GM21367 (cell line): ENCODE data around the gene OR52N5.

Experiments
- ATAC-seq: cut with Tn5 transposase; IDR thresholded peaks from one replicate; pipeline ENCODE4 v1.9.1; 2021; ENCODE audit not compliant: unreplicated experiment

The OR52N5 gene

DNA sequence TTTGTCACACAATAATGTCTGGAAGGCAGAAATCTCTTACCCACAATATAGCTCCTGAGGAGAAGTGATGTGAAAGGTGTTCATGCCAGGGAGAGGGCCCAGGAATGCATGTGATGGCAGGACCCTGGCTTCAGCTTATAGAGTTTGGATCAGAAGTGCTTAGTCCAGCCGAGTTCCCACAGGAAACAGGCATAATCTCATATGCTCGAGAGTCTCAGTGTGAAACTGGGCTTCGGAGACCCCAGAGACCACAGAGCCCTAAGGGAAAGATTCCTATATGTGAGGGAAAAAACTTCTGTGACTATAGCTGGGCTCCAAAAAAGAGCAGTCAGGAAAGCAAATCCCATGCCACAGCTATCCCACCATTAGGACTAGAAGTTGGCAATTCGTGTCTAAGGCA, at the start of gene OR52N5:
TSS of gene OR52N5 (minus strand) at position 101 of the 400 bp plus-strand sequence. CDS start 4,721 bp downstream, outside the sequence.
- no peak for ATAC-seq

DNA sequence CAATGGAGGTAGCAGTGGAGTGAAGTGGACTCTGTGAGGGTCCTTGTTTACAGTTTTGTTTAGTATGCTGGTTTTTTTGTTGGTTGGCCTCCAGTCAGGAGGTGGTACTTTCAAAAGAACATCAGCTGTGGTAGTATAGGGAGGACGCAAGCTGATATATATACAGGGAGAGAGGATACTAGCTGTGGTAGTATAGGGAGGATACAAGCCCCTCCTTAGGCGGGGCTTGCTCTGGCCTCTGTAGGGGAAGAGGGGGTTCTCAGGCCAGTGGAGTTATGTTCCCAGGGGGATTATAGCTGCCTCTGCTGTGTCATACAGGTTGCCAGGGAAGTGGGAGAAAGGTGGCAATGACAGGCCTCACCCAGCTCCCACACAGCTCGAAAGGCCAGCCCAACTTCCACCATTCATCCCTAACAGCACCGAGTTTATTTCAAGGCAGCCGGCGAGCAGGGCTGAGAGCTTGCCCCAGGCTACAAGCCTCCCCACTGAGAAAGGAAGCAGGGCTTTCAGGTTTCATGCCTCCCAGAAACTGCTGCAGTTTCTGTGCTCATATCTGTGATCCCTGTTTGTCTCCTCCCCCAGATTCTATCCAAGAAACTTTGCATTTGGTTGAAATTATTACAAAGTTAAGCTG, 48.2 kb upstream of the OR52N5 start:
- no peak for ATAC-seq

DNA sequence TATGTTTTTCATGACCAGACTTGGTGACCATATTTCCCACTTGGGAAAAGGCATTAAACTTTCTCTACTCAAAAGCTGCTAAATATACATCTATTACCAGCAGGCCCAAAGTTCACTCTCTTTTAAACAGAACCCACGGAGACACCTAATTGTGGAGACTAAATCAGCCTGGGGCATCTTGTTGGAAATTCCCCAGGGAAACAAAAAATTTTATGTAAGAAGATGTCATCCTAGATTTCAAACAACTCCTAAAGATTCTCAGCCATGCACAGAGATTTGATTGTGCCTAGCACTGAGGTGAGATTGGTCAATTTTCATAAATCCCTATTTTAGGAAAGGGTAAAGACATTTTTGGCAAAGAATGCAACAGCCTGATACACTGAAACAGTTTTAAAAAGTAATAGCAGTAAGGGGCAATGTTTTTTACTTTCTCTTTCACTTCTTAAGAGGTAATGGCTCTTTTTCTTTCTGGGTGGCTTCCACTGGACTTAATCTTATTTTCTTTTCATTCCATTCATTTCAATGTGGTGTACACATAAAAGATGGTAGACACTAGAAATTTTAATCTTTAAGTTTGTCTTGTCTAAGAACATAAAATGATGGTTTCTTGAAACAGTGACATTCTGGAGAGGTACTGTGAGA, 35.2 kb upstream of the OR52N5 start:
- ATAC-seq, result peak; percentile 50

DNA sequence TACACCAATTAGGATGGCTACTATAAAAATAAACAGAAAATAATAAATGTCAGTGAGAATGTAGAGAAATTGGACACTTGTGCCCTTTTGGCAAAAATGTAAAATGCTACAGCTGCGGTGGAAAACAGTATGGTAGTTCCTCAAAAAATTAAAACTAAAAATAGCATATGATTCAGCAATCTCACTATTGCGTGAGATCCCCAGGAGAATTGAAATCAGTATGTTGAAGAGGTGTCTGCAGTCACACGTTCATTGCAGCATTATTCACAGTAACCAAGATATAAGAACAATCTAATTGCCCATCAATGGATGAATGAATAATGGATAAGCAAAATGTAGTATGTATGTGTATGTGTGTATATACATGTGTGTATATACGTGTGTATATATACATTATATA, 32.4 kb upstream of the OR52N5 start:
- no peak for ATAC-seq

DNA sequence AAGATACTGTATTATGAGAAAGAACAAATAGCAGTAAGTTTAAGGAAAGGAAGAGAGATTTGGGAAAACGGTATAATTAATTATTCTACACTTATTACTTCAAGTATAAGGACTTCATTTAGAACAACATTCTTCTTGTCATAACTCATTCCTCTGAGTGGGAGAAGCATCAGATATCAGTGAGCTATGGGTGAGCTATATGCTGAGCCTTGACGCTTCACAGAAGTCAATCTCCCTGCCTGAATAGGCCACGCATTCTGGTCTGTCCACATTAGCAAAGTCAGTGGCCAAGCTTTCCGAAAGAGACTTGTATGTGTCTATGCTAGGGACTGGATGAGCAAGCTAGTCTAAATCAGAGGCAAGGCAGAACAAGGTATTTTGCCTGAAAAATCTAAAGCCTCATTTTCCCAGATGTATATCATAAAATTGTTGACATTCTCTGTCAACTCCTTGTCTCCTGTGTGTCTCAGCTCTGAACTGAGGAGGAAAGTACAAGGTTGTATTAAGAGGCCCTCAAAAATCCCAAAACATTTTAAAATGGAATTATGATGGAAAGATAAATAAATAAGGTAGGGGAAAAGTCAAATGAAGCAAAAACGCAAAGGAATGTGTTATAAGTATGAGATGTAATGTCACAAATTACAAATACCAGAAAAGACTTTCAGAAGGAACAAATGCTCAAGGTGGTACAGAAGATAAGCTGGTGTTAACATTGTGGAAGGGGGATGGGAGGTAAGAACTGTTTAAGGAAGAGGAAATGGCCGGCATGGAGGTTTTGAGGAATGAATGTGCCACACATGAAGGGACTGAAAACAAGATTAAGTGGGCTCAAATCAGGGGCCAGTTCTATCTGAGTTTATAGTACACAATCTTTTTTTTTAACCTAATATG, 27.0 kb upstream of the OR52N5 start:
- ATAC-seq, result no peak

DNA sequence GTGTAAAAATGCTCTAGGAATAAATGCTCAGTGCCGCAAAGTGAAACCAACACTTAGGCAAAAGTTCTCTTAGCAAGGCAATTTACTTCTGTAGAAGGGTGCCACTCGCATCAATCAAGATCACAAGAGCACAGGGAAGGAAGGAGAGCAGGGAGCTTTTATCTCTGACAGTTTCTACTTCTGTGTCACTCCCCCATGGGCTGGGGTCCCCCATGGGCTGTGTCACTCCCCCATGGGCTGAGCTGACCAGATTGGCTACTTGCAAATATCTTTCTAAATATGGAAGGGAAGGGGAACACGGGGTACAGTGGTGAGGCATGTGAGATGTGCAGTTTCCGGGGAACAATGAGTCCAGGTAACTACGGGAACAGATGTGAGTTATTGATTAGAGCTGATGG, 26.0 kb upstream of the OR52N5 start:
- ATAC-seq, result peak; percentile 21

DNA sequence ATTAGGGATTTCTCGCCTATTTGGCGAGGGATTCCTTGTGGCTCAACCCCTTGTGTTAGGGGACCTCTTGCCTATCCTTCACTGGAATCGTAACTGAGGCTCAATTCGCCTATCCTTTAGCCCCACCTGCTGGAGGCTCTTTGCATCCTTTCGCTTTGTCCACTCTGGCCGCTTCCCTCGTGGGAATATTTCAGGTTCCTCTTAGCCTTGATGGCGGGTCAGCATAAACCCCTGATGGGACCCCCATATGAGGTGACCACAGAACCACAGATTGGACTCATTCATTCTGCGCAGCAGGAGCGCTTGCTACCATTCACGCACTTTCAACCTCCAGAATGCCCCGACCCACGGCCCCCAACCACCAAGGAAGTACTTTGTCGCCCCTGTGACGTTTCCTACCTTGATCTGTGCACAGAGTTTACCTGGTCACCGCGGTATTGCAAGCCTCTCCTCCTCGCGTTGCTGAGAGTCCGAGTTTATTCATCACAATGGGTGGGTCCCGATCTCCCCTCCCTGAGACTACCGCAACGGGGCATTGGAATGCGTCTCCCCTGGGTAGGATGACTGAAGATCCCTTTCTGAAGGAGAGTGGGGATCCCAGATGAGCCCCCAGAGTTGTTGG, 25.5 kb upstream of the OR52N5 start, which contains the start of gene OR52N2:
TSS of gene OR52N2 (plus strand) at position 425 of the 622 bp plus-strand sequence. CDS start 11,412 bp downstream, outside the sequence.
- peak; percentile 96 for ATAC-seq

DNA sequence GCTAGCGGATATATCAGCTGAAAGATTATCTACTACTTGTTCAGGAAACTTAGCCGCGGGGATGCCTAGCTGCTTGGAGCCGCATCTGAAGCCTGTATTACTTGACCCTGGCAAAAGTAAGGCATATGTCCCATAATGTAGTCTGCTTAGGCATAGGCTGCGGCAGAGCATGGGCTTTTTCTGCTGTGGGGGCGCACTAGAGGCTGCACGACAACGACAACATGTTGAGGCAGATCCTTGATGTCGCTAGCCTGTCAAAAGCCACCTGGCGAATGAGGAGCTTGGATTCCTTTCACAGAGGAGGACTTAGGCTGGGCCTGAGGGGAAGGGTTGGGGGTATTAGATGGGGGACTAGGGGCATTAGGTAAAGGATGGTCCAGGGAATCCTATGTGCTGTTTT, 24.4 kb upstream of the OR52N5 start:
- no peak for ATAC-seq

DNA sequence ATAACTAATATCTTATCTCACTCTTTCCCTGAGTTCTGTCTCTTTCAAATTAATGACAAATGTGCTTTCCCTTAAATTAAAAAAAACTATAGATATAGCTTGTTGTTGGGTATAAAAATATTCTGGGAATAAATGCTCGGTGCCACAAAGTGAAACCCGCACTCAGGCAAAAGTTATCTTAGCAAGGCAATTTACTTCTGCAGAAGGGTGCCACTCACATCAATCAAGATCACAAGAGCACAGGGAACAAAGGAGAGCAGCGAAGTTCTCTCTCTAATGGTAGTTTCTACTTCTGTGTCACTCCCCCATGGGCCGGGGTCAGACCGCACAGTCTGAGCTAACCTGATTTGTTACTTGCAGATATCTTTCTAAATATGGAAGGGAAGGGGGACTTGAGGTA, 20.8 kb upstream of the OR52N5 start:
- no peak for ATAC-seq

DNA sequence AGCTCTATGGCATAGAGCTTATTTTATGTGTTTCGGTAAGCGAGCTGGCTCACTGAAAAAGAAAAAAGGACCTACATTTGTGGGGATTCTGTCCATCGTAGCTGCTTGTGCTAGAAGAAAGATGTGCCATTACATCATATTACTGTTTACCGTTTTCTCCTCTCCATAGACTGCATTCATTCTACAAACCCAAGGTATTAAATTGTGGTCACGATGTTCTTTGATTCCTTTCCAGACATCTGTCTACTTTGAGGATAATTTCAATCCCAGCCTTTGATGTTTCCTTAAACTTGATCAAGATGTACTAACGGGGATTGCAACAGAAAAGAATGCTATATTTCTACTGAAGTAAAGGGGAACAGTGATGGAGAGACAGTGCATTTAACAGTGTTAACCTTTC, 13.4 kb upstream of the OR52N5 start:
- ATAC-seq, result no peak

DNA sequence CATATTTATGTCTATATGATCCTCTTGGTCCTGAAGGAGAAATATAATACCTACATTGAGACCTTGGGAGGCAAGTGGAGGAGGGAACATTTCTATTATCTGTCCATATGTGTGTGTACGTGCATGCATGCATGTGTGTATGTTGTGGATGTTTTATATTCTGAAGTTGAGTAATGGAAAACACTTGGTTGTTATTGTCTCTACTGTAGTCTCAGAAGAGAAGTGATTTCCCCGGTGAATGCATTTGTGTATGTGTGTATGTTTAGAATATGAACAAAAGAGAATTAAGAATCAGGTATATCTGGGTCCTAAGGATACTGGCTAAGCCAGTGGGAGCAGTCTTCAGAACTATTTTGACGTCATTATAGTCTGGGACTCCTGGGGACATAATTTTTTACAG, 8.0 kb upstream of the OR52N5 start, which contains the start of gene OR52N1:
TSS of gene OR52N1 (minus strand) at position 101 of the 400 bp plus-strand sequence. CDS start 2,449 bp downstream, outside the sequence.
- no peak for ATAC-seq

DNA sequence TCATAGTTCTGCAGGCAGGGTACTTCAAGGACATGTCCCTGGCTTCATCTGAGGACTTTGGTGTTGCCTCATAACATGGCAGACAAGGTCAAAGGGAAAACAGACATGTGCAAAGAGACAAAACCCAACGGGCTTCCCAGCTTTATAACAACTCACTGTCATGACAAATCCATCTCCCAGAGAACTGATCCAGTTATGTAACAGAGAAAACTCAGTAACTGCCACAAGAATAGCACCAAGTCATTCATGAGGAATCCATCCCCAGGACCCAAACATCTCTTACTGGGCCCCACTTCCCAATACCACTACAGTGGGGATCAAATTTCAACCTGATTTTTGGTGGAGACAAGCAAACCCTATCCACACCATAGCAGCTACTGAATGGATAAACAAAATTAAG, 16.1 kb downstream of the OR52N5 start:
- no peak for ATAC-seq

DNA sequence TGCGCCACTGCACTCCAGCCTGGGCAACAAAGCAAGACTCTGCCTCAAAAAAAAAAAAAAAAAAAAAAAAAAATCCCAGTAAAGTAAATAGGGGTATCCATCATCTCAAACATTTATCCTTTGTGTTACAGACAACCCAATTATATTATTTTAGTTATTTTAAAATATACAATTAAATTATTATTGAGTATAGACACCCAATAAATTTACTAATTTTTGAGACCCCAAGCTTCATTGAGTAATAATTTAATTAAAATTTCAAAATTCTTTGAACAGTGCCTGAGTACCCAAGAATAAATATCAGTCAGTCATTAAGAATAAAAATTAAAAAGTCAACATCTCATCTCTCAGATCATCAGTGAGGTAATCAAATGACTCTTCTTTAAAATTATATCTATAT, 29.2 kb downstream of the OR52N5 start, which contains the start of gene OR52N4:
TSS of gene OR52N4 (plus strand) at position 301 of the 400 bp plus-strand sequence. CDS start 498 bp downstream, outside the sequence.
- no peak for ATAC-seq

DNA sequence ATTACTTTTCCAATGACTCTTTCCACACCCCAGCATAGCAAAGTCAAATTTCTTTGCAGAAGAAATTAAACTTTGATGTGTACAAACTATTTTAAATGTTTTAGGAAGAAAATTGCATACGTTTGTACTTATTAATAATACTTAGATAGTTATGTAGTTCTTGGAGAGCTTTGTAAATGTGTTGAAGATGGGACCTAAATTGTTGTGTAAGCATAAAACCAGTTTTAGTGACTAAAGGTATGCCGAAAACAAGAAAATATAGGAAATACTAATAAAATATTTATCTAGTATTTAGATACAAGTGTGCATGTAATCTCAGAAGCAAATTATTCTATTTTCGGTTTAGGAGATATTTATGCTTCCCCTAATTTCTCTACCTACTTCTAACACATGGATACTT, 33.3 kb downstream of the OR52N5 start:
- no peak for ATAC-seq

DNA sequence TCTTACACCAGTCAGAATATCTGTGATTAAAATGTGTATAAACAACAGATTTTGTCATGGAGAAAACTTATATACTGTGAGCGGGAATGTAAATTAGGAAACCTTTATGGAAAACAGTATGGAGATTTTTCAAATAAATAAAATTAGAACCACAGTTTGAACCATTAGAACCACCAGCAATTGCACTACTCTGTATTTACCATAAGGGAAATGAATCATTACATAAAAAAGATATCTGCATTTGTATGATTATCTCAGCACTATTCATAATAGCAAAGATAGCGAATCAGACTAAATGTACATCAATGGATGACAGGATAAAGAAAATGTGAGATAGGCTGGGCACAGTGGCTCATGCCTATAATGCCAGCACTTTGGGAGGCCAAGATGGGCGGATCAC, 36.5 kb downstream of the OR52N5 start:
- ATAC-seq, result no peak

DNA sequence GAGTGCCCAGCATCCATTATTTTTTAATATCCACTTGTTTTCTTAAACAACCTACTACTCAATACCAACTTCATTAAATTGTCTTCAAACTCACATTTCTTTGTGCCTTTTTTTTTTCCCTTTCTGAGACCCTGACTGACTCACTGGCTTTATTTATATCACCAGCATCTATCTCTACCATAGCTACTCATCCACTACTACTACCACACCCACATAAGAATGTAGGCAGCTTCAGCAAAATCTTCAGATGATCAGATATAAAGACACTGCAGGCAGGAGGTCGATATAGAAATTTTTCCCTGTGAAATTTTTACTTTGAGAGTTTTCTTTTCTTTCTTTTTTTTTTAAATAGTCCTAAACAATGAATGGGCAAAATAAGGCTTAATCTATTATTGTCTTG, 44.7 kb downstream of the OR52N5 start:
- ATAC-seq, result no peak

DNA sequence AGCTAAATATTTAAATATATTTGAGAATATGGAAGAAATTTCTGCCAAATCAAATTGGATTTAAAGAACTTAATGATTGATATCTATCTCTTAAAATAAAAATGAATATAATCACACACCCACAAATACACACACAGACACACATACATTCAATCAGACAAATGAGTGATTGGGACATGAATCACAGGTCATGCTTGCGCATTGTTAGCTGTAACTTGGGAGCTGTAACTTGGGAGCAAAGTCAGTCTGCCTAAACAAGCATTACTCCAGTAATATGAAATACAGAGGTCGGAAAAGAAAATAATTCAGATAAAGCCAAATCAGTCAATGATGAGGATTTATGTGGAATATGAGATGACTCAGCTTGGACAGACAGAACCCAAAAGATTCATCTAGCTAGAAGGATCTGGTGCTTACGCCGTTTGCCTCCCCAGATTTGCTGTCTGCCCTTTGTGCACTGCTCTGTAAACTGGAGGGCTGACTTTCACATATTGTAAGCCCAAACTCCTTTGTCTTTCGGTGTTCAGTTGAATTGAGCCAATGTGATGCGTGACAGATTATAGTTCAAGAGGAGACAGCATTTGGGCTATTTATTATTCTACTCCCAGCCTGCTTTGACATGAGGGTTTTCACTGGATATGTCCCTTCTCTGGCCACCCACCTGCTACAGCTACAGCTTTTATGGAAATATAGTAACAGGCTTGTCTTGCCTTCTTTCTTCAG, 45.3 kb downstream of the OR52N5 start:
- no peak for ATAC-seq

DNA sequence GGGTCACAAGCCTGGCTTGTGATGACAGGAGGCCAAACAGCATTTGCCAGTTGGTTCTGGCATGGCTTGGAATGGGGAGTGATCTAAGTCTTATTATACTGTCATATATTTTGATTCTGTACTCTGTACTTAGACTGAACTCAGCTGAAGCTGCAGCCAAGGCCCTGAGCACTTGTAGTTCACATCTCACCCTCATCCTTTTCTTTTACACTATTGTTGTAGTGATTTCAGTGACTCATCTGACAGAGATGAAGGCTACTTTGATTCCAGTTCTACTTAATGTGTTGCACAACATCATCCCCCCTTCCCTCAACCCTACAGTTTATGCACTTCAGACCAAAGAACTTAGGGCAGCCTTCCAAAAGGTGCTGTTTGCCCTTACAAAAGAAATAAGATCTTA, 46.1 kb downstream of the OR52N5 start:
- ATAC-seq, result no peak

DNA sequence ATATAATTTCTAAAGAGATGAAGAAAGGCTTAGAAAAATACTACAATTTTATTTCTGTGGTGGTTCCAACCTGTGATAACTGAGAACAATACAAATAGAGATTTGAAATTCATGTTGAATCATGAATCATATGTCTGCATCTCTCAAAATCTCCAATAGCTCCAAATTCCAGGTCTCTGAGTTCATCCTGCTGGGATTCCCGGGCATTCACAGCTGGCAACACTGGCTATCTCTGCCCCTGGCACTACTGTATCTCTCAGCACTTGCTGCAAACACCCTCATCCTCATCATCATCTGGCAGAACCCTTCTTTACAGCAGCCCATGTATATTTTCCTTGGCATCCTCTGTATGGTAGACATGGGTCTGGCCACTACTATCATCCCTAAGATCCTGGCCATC, 46.8 kb downstream of the OR52N5 start, which contains the start of gene OR56B1:
TSS of gene OR56B1 (plus strand) at position 53 of the 400 bp plus-strand sequence. CDS start at position 122, 69 bp downstream.
- ATAC-seq, result no peak

DNA sequence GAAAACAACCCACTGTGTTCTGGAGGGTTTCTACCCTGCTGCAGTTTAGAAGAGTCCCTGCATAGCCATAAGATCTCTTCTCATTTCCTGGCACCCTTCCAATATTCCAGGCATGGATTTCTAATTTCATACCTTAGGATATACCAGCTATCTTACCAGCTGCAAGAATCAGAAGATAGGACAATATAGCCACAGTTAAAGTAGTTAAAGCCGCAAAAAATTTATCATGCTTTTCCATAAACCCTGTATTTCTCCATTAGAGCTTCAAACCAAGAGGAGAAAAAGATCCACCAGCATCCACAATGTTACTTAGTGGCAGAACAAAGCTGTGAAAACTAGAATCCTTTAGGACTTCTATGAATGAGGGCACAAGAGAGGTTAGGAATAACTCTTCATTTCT, 55.5 kb downstream of the OR52N5 start:
- no peak for ATAC-seq
